Natural killer cell (primary cell): Measurements from ENCODE around the gene RIPOR2. TPM values are rescaled to one million over a fixed set of nuclear protein-coding genes. Genes with fewer than 3 reads are reported as not detected.
A peak's percentile ranks its signal among the peaks of the same experiment; 100 is the strongest.

ENCODE experiments used
- ATAC-seq, 3 donors: fragments of 150-1000 bp in 2 of 3; fragments of 200-7000 bp in 1 of 3; cut with Tn5 transposase; 1 replicate in 1 of 3; 2 replicates in 2 of 3; pipeline ENCODE4 v1.10.0; 2021; ENCODE audit warnings: mild to moderate bottlenecking in 2 of 3, moderate library complexity in 2 of 3
- DNase-seq, 2 donors: peaks; one replicate each; pipeline versions ENCODE4 v3.0.0 to v3.0.0-alpha.2; 2013 to 2021; ENCODE audit warnings: mixed read lengths in 1 of 2
- H3K27ac ChIP-seq: one replicate; pipeline ENCODE4 v1.5.1; 2013; ENCODE audit warnings: mild to moderate bottlenecking, low read length
- H3K27me3 ChIP-seq: one replicate; pipeline ENCODE4 v1.6.1; 2013; ENCODE audit warnings: low read length; ENCODE audit not compliant: control insufficient read depth, insufficient read depth
- H3K36me3 ChIP-seq: one replicate; pipeline ENCODE4 v1.6.1; 2013; ENCODE audit warnings: low read length; ENCODE audit not compliant: control insufficient read depth, insufficient read depth
- H3K4me1 ChIP-seq: one replicate; pipeline ENCODE4 v1.6.1; 2013; ENCODE audit warnings: low read length; ENCODE audit not compliant: control insufficient read depth, insufficient read depth
- H3K4me3 ChIP-seq: one replicate; pipeline ENCODE4 v1.5.1; 2013; ENCODE audit warnings: low read length
- H3K9me3 ChIP-seq: one replicate; pipeline ENCODE4 v1.6.1; 2013; ENCODE audit warnings: low read length; ENCODE audit not compliant: control insufficient read depth, insufficient read depth
- H3K27ac Mint-ChIP-seq, 2 donors: one replicate each; pipeline ENCODE4 v1.8.0; 2022; ENCODE audit warnings: mild to moderate bottlenecking in 2 of 2, mixed read lengths in 2 of 2, moderate library complexity in 1 of 2
- H3K27me3 Mint-ChIP-seq, 2 donors: one replicate each; pipeline ENCODE4 v1.8.0; 2022; ENCODE audit warnings: low read depth in 2 of 2, mixed read lengths in 2 of 2
- H3K36me3 Mint-ChIP-seq: one replicate; pipeline ENCODE4 v1.8.0; 2022; ENCODE audit warnings: mixed read lengths
- H3K4me1 Mint-ChIP-seq, 2 donors: one replicate each; pipeline ENCODE4 v1.8.0; 2022; ENCODE audit warnings: mixed read lengths in 2 of 2
- H3K4me3 Mint-ChIP-seq: one replicate; pipeline ENCODE4 v1.8.0; 2022; ENCODE audit warnings: mild to moderate bottlenecking, moderate library complexity, mixed read lengths
- H3K9me3 Mint-ChIP-seq, 2 donors: one replicate each; pipeline ENCODE4 v1.8.0; 2022; ENCODE audit warnings: mixed read lengths in 2 of 2
- WGBS: methylation state at CpG from one replicate; pipeline ENCODE4 v1.1.7; 2013; ENCODE audit warnings: missing lambda C conversion rate; ENCODE audit not compliant: insufficient coverage; 5-methylcytosine and 5-hydroxymethylcytosine counted together
- intact Hi-C: fragments of 100-400 bp; cut with micrococcal nuclease; formaldehyde crosslinking; loops from one replicate; pipeline ENCODE4 v1.14.2; 2022
- total RNA-seq, 4 donors: library from RNA; stranded (reverse); fragments of 120-200 nt in 1 of 4; gene quantifications; one replicate each; pipeline versions ENCODE4 v1.2.3 to v1.2.4, GENCODE V29; 2013 to 2022
- TF ChIP-seq, protein P1 (sequence below): fragments of 200-600 bp; IDR thresholded peaks from one replicate; pipeline ENCODE4 v1.8.0; 2022; ENCODE audit warnings: antibody characterized with exemption

RIPOR2 gene
- total RNA-seq, 3 donors from 2014 or later (not counting 1 experiment from before 2014, with no cell fraction given), result 234 to 312 (median 299) TPM

DNA sequence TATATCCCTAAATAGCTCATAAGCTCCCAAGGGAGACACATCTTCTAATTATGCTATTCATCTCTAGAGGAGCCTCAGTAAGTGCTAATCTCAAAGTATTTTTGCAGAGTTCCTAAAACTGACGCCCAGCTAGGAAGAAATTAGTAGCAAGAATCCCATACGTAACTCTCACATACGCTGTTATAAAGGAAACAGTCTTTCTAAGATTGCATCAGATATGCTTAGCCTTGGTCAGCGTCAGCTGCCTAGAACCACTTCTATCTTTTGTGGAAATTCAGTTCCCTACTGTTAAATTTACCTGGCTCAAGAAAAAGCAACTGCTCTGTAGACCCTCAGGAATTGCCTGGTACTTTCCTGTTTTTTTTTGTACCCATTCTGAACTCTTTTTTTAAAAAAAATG lies 13.6 kb downstream of the RIPOR2 start:
- H3K27ac ChIP-seq, result peak overlapping the region; percentile 54
- ATAC-seq, result no peak
- DNase-seq, result peak in 1 of 2 donors; percentile 26
- no peaks in the 10 kb centered on the region for H3K27me3 ChIP-seq
- 27% methylated on average over 4 of the region's 4 CpGs for WGBS
- no peaks in the 10 kb centered on the region for H3K9me3 ChIP-seq
- peaks cover 85% of the 10 kb centered on the region in 2 donors for H3K4me1 Mint-ChIP-seq
- no peaks in the 10 kb centered on the region for H3K36me3 Mint-ChIP-seq
- intact Hi-C loops, result no loop called here
- H3K27me3 Mint-ChIP-seq, result no peaks in the 10 kb centered on the region
- H3K9me3 Mint-ChIP-seq, result peaks cover under 1 to 2% of the 10 kb centered on the region in 2 donors
- peaks cover 80% of the 10 kb centered on the region for H3K4me1 ChIP-seq
- H3K36me3 ChIP-seq, result peaks cover 31% of the 10 kb centered on the region
- no peak overlapping the region for H3K4me3 ChIP-seq
- H3K4me3 Mint-ChIP-seq, result peak overlapping the region; percentile 40
- TF ChIP-seq, protein P1, sequence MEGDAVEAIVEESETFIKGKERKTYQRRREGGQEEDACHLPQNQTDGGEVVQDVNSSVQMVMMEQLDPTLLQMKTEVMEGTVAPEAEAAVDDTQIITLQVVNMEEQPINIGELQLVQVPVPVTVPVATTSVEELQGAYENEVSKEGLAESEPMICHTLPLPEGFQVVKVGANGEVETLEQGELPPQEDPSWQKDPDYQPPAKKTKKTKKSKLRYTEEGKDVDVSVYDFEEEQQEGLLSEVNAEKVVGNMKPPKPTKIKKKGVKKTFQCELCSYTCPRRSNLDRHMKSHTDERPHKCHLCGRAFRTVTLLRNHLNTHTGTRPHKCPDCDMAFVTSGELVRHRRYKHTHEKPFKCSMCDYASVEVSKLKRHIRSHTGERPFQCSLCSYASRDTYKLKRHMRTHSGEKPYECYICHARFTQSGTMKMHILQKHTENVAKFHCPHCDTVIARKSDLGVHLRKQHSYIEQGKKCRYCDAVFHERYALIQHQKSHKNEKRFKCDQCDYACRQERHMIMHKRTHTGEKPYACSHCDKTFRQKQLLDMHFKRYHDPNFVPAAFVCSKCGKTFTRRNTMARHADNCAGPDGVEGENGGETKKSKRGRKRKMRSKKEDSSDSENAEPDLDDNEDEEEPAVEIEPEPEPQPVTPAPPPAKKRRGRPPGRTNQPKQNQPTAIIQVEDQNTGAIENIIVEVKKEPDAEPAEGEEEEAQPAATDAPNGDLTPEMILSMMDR, result no peak
- H3K27ac Mint-ChIP-seq, result peak overlapping the region; percentile 89 to 93

DNA sequence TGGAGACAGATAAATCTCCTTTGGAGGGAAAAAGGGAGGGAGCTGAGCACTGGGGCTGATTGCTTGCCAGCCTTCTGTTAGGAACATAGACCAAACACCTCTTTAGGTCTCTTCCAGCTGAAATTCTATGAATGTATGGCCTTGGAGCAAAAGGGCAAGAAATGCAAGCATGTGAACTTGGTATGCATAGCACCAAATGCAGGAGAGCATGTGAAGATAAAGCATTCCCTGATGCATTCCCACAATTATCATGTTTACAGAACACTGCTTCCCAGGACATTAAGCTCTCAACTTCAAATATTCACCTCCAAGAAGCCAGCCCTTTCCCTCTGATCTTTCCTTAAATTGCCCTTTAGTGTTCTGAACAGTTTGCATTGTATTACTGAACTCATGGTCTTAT lies 15.6 kb downstream of the RIPOR2 start:
- H3K9me3 ChIP-seq, result no peaks in the 10 kb centered on the region
- no peak for ATAC-seq
- H3K4me3 Mint-ChIP-seq, result peak overlapping the region; percentile 83
- TF ChIP-seq, protein P1, result no peak
- peak overlapping the region; percentile 32 for H3K27ac ChIP-seq
- H3K27me3 ChIP-seq, result no peaks in the 10 kb centered on the region
- intact Hi-C loops, result no loop called here
- H3K4me1 ChIP-seq, result peaks cover 80% of the 10 kb centered on the region
- H3K27me3 Mint-ChIP-seq, result no peaks in the 10 kb centered on the region
- H3K36me3 Mint-ChIP-seq, result peaks cover 8% of the 10 kb centered on the region
- H3K36me3 ChIP-seq, result peaks cover 45% of the 10 kb centered on the region
- H3K9me3 Mint-ChIP-seq, result no peaks in the 10 kb centered on the region
- H3K4me3 ChIP-seq, result no peak overlapping the region
- DNase-seq, result no peak
- peaks cover 85 to 88% of the 10 kb centered on the region in 2 donors for H3K4me1 Mint-ChIP-seq
- peak overlapping the region; percentile 89 to 93 for H3K27ac Mint-ChIP-seq

DNA sequence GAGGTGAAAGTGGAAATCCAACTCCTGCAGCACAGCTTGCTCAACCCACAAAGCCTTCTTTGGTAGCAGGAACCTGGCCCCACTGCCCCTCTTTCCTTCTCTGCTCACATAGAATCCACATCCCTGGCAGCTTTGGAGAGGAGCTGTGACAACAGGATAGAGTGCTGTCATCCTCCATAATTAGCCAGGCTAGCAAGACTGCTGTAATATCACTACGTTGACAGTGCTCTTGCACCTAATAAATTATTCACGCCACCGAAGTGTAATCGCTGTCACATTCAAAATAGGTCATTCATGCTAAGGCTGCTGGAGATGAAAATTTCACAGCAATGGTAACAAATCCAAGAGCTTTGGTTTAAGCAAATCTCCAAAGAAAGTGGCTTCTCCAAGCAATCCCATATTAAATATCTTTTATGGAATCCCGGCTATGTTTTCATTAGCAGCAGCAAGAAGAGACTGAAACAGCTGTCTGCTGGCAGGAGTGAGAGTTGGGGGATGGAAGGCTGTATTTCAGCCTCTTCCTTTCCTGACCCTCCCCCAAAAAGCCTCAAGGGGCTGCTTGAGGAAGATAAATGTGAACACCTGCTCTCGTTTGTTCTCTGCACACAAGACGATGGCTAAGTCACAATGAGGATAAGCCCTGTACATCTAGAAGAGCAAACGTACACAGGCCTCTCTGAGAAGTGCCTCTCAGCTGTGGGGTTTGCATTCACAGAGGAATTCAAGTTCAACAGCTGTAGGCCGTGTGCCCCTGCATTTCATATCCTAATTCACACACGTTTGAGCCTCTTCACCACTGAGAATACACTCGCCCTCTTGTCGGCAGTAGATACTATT lies 16.5 kb downstream of the RIPOR2 start:
- TF ChIP-seq, protein P1, result no peak
- DNase-seq (peak in 1 of 2 donors; percentile 46), ATAC-seq (peak; percentile 59 to 69 (median 60))
- intact Hi-C loops, result loop anchor here (1.0 to 10.0 kb wide), 3 partner anchors 8 to 204 kb away; partner anchors contain the start of gene C6orf62
- Histone ChIP-seq H3K27ac (peak overlapping the region; percentile 45), H3K4me1 (peaks cover 81% of the 10 kb centered on the region), H3K9me3 (no peaks in the 10 kb centered on the region), H3K4me3 (no peak overlapping the region), H3K27me3 (no peaks in the 10 kb centered on the region), H3K36me3 (peaks cover 51% of the 10 kb centered on the region)
- H3K27me3 Mint-ChIP-seq, result no peaks in the 10 kb centered on the region
- H3K36me3 Mint-ChIP-seq, result peaks cover 8% of the 10 kb centered on the region
- peak overlapping the region; percentile 83 for H3K4me3 Mint-ChIP-seq
- 5% methylated on average over 11 of the region's 12 CpGs for WGBS
- peak overlapping the region; percentile 89 to 93 for H3K27ac Mint-ChIP-seq
- H3K4me1 Mint-ChIP-seq, result peaks cover 85 to 88% of the 10 kb centered on the region in 2 donors
- no peaks in the 10 kb centered on the region for H3K9me3 Mint-ChIP-seq
